Cardiac fibroblast (primary cell): ENCODE measurements around the gene GPALPP1.

Experiments used
- DNase-seq, 2 donors: peaks; one replicate each; pipeline versions ENCODE4 v3.0.0 to v3.0.0-alpha.2; 2010; ENCODE audit warnings: low read depth in 2 of 2
- H3K4me3 ChIP-seq, 2 donors: replicated peaks in 1 of 2; 1 replicate in 1 of 2; 2 replicates in 1 of 2; pipeline ENCODE4 v1.5.1; 2011; ENCODE audit warnings: low read depth in 2 of 2, low read length in 2 of 2, mild to moderate bottlenecking in 2 of 2, moderate library complexity in 1 of 2
- CTCF ChIP-seq: IDR thresholded peaks from one replicate; pipeline ENCODE4 v1.5.1; 2011; ENCODE audit warnings: low read depth, mild to moderate bottlenecking, low read length, inconsistent platforms

GPALPP1 gene

DNA sequence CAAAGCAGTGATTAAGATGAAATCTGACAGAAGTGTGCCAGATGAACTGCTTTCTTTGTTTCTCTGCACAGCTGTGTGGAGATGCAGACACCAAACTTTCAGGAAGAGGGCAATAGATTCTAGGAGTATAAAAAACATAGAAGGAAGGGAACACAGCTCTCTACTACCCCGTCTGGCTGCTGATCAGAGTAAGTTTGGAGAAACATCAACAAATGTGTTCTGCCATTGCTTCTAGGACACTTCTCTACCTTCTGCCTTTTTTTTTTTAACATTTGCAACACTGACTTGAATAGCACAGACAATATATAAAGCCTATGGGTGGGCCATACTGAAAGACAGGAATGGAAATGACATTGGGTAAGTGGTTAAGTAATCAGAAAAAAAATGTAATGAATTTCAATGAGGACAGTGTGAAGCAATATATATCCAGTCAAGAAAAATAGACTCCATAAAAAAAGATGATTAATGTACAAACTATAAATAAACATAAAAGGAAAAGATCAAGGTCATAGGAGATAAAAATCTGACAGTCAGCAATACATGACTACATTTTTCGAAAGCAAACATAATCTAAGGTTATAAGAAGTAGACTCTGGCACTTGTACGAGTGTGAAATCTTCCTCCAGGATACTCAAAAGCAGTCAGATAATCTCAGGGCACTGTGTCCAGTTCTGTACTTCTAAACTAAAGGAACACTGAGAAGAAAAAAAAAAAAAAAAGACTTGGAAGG lies 21.5 kb upstream of the GPALPP1 start:
- H3K4me3 ChIP-seq, result no peak overlapping the region
- TF ChIP-seq CTCF, result peak; percentile 29
- DNase-seq, result peak; percentile 57 to 69

DNA sequence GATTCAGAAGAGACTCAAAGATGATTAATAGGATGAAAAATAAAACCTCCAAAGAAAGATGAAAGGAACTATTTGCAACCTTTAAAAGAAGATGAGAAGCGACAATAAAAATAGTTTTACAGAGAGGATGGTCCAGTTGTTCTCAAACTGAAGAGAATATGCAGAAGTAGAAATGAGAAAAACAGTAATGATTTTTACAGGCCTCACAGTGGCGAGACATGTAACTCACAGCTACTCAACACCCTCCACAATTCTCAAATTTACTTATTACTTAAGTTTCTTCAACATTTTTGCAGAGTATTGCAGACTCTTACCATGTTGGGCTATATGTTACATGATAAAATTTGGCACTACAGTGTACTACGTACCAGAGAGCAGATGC lies 20.9 kb upstream of the GPALPP1 start:
- TF ChIP-seq CTCF, result no peak

GRCh38 chr13:44969551-44970484 lies 19.5 kb upstream of the GPALPP1 start:
- peak; percentile 60 for TF ChIP-seq CTCF
- H3K4me3 ChIP-seq, result no peak overlapping the region
- peak; percentile 77 to 82 for DNase-seq

More for the DNA sequence above, 20.9 kb upstream of the GPALPP1 start:
- no peak overlapping the region for H3K4me3 ChIP-seq
- no peak for DNase-seq

- TF ChIP-seq CTCF, result no peak
- no peak overlapping the region for H3K4me3 ChIP-seq
- DNase-seq, result peak in 1 of 2 donors; percentile 13
These were observed 17.4 kb upstream of the GPALPP1 start for GRCh38 chr13:44971656-44972595.

DNA sequence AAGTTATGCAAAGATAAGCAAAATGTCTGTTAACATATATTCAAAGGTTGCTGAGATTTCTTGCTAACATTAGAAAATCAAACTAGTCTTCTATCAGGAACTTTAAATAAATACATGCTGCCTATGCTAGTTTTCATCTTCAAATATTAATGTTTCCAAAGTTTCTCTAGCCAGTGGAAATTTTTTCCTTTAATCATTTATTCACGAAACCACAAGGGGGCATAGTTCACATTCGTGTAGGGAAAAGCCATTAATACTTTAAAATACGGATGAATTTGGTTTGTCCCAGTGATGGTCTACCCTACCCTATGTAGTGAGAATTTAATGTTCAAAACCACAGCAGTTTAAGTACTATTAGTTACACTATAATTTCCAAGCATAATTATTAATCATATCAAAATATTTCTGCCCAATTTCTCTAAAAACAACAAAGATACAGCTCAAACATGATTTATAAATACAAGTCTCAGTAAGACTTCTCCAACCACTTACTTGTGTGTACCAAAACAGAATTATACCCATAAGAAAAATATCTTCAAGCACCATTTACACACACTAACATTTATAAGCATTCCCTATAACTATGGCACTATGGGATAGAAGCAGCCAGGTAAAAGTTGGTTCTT lies 16.3 kb upstream of the GPALPP1 start:
- peak; percentile 36 for TF ChIP-seq CTCF
- H3K4me3 ChIP-seq, result no peak overlapping the region
- DNase-seq, result peak; percentile 56 to 62
